Measurements from ENCODE around the gene RYR1.

RYR1 gene

DNA sequence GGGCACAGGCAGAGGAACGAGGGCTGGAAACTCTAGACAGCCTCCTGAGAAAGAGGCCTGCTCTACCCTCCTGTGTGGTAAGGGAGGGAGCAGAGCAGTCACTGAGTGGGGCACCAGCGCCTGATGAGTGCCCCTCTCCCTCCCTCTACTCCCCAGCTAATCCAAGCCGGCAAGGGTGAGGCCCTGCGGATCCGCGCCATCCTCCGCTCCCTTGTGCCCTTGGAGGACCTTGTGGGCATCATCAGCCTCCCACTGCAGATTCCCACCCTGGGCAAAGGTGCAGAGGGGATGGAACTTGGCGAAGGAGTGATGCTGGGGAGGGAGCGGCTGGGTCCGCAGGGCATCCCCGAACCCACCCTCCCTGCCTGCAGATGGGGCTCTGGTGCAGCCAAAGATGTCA lies 67.0 kb downstream of the RYR1 start:
- Histone ChIP-seq H3K9me2 (replicated peaks; ENCODE audit: insufficient read depth, low read length) (no peaks in the 10 kb centered on the region), H3K9ac (ENCODE audit: low read length) (no peak overlapping the region), H2AFZ (ENCODE audit: low read length) (no peak overlapping the region), H3K27ac (ENCODE audit: low read length) (no peak overlapping the region), H3K27me3 (replicated peaks; ENCODE audit: insufficient read depth, low read length) (peaks cover 60% of the 10 kb centered on the region), H3K4me2 (ENCODE audit: low read depth, low read length) (no peak overlapping the region), H3K4me3 (ENCODE audit: low read length) (no peak overlapping the region), H3K79me2 (ENCODE audit: low read length) (no peaks in the 10 kb centered on the region), H4K20me1 (ENCODE audit: insufficient read depth, low read length) (no peaks in the 10 kb centered on the region), H3K4me1 (ENCODE audit: low read length) (no peaks in the 10 kb centered on the region), H3K9me3 (replicated peaks; ENCODE audit: insufficient read depth, low read length) (no peaks in the 10 kb centered on the region), H3K36me3 (replicated peaks; ENCODE audit: insufficient read depth, low read length) (no peaks in the 10 kb centered on the region), H3F3A (ENCODE audit: insufficient read depth, low read length) (no peaks in the 10 kb centered on the region)
- DNase-seq, result no peak
- no peak for TF ChIP-seq EZH2 (optimal IDR thresholded peaks at IDR 0.05; ENCODE audit: low read depth, low read length)
- TF ChIP-seq, protein P1, sequence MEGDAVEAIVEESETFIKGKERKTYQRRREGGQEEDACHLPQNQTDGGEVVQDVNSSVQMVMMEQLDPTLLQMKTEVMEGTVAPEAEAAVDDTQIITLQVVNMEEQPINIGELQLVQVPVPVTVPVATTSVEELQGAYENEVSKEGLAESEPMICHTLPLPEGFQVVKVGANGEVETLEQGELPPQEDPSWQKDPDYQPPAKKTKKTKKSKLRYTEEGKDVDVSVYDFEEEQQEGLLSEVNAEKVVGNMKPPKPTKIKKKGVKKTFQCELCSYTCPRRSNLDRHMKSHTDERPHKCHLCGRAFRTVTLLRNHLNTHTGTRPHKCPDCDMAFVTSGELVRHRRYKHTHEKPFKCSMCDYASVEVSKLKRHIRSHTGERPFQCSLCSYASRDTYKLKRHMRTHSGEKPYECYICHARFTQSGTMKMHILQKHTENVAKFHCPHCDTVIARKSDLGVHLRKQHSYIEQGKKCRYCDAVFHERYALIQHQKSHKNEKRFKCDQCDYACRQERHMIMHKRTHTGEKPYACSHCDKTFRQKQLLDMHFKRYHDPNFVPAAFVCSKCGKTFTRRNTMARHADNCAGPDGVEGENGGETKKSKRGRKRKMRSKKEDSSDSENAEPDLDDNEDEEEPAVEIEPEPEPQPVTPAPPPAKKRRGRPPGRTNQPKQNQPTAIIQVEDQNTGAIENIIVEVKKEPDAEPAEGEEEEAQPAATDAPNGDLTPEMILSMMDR (IDR thresholded peaks at IDR 0.05; ENCODE audit: low read length), result no peak
- no peak for TF ChIP-seq EZH2phosphoT487 (IDR thresholded peaks at IDR 0.05; ENCODE audit: low read length)

DNA sequence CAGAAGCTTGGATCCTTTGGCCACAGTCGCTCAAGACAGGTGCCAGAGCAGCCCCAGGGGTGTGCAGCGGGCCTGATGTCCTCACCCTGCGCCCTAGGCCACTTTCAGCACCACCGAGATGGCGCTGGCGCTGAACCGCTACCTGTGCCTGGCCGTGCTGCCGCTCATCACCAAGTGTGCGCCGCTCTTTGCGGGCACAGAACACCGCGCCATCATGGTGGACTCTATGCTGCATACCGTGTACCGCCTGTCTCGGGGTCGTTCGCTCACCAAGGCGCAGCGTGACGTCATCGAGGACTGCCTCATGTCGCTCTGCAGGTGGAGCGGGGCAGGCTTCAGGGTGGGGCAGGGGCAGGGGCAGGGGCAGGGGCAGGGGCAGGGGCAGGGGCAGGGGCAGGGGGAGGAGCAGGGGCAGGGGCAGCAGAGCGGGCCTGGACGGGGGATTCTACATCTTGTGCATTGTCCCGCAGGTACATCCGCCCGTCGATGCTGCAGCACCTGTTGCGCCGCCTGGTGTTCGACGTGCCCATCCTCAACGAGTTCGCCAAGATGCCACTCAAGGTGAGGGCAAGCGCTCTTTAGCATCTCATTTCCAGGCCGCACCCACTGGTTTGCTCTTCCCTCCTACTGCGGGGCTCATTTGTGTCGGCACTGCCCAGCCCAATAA lies 69.1 kb downstream of the RYR1 start:
- H3K27ac ChIP-seq (ENCODE audit: low read length), result no peak overlapping the region
- H3K9ac ChIP-seq (ENCODE audit: low read length), result no peak overlapping the region
- peaks cover 55% of the 10 kb centered on the region for H3K27me3 ChIP-seq (replicated peaks; ENCODE audit: insufficient read depth, low read length)
- no peaks in the 10 kb centered on the region for H3K9me2 ChIP-seq (replicated peaks; ENCODE audit: insufficient read depth, low read length)
- no peaks in the 10 kb centered on the region for H3K4me1 ChIP-seq (ENCODE audit: low read length)
- no peak overlapping the region for H3K4me3 ChIP-seq (ENCODE audit: low read length)
- no peak overlapping the region for H3K4me2 ChIP-seq (ENCODE audit: low read depth, low read length)
- H3K79me2 ChIP-seq (ENCODE audit: low read length), result no peaks in the 10 kb centered on the region
- H2AFZ ChIP-seq (ENCODE audit: low read length), result no peak overlapping the region
- no peaks in the 10 kb centered on the region for H3K9me3 ChIP-seq (replicated peaks; ENCODE audit: insufficient read depth, low read length)
- no peaks in the 10 kb centered on the region for H3F3A ChIP-seq (ENCODE audit: insufficient read depth, low read length)
- DNase-seq, result no peak
- no peak for TF ChIP-seq EZH2phosphoT487 (IDR thresholded peaks at IDR 0.05; ENCODE audit: low read length)
- TF ChIP-seq EZH2 (optimal IDR thresholded peaks at IDR 0.05; ENCODE audit: low read depth, low read length), result no peak
- TF ChIP-seq, protein P1 (IDR thresholded peaks at IDR 0.05; ENCODE audit: low read length), result no peak
- H4K20me1 ChIP-seq (ENCODE audit: insufficient read depth, low read length), result no peaks in the 10 kb centered on the region
- no peaks in the 10 kb centered on the region for H3K36me3 ChIP-seq (replicated peaks; ENCODE audit: insufficient read depth, low read length)

DNA sequence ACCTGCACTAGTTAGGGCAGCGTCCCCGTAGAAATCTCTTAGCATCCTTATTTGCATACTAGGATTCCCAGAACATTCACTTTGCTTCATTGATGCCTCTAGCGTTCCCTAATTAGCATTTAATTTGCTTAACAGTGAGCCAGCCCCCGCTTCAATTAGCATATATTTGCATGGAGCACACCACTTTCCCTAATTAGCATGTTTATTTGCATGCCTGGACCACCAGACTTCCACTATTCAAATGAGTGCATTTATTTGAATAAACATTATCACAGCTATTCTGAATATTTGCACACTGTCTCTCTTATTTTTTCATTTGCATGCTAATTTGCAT lies 69.6 kb downstream of the RYR1 start:
- Histone ChIP-seq H3K27me3 (replicated peaks; ENCODE audit: insufficient read depth, low read length) (peaks cover 54% of the 10 kb centered on the region), H3K27ac (ENCODE audit: low read length) (no peak overlapping the region), H3K79me2 (ENCODE audit: low read length) (no peaks in the 10 kb centered on the region), H3K4me1 (ENCODE audit: low read length) (no peaks in the 10 kb centered on the region), H3K4me3 (ENCODE audit: low read length) (no peak overlapping the region), H2AFZ (ENCODE audit: low read length) (no peak overlapping the region), H3K9me2 (replicated peaks; ENCODE audit: insufficient read depth, low read length) (no peaks in the 10 kb centered on the region), H3K4me2 (ENCODE audit: low read depth, low read length) (no peak overlapping the region), H3F3A (ENCODE audit: insufficient read depth, low read length) (no peaks in the 10 kb centered on the region), H3K36me3 (replicated peaks; ENCODE audit: insufficient read depth, low read length) (no peaks in the 10 kb centered on the region), H3K9ac (ENCODE audit: low read length) (no peak overlapping the region), H3K9me3 (replicated peaks; ENCODE audit: insufficient read depth, low read length) (no peaks in the 10 kb centered on the region), H4K20me1 (ENCODE audit: insufficient read depth, low read length) (no peaks in the 10 kb centered on the region)
- DNase-seq, result no peak
- TF ChIP-seq EZH2 (optimal IDR thresholded peaks at IDR 0.05; ENCODE audit: low read depth, low read length) (no peak), EZH2phosphoT487 (IDR thresholded peaks at IDR 0.05; ENCODE audit: low read length) (no peak)
- TF ChIP-seq, protein P1 (IDR thresholded peaks at IDR 0.05; ENCODE audit: low read length), result no peak

All from MM.1S (cell line).